Gastroesophageal sphincter (tissue), 4 donors: ENCODE measurements around the gene KIF17. TPM values are rescaled to one million over a fixed set of nuclear protein-coding genes. Genes with fewer than 3 reads are reported as not detected.

ENCODE experiments used
- ATAC-seq: fragments of 150-250 bp; one replicate; pipeline ENCODE4 v1.9.1; 2016; ENCODE audit warnings: mild to moderate bottlenecking, moderate library complexity
- H3K27ac ChIP-seq, 4 donors: fragments of 200-600 bp; sonication (generic) in 3 of 4; 1 replicate in 3 of 4; 2 replicates in 1 of 4; pipeline ENCODE4 v1.5.1; 2016 to 2019
- H3K27me3 ChIP-seq: fragments of 200-600 bp; sonication (generic); one replicate; pipeline ENCODE4 v1.5.1; 2019
- H3K36me3 ChIP-seq, 2 donors: fragments of 200-600 bp; sonication (generic); one replicate each; pipeline ENCODE4 v1.5.1; 2019; ENCODE audit warnings: control low read depth in 1 of 2
- H3K4me1 ChIP-seq, 3 donors: fragments of 200-600 bp; sonication (generic); 1 replicate in 2 of 3; 2 replicates in 1 of 3; pipeline ENCODE4 v1.5.1; 2016 to 2019; ENCODE audit warnings: control low read depth in 2 of 3
- H3K4me3 ChIP-seq, 2 donors: fragments of 200-600 bp; sonication (generic); one replicate each; pipeline ENCODE4 v1.5.1; 2019; ENCODE audit warnings: mild to moderate bottlenecking in 1 of 2, moderate library complexity in 1 of 2
- H3K9me3 ChIP-seq, 3 donors: fragments of 200-600 bp; sonication (generic); one replicate each; pipeline ENCODE4 v1.5.1; 2017 to 2019; ENCODE audit warnings: control low read depth in 2 of 3
- EP300 ChIP-seq: sonication (generic); formaldehyde crosslinking; IDR thresholded peaks from one replicate; pipeline ENCODE4 v1.6.1; 2017; ENCODE audit warnings: antibody characterized with exemption, mild to moderate bottlenecking
- POLR2A ChIP-seq, 2 donors: fragments of 450-650 bp; IDR thresholded peaks; one replicate each; pipeline ENCODE4 v1.6.1; 2017; ENCODE audit warnings: antibody characterized with exemption in 2 of 2, mild to moderate bottlenecking in 2 of 2, moderate library complexity in 1 of 2
- POLR2AphosphoS5 ChIP-seq: sonication (generic); formaldehyde crosslinking; IDR thresholded peaks from one replicate; pipeline ENCODE4 v1.6.1; 2017; ENCODE audit warnings: antibody characterized with exemption
- WGBS, 2 donors: methylation state at CpG; one replicate each; pipeline ENCODE4 v1.1.5; 2018; ENCODE audit warnings: low coverage in 1 of 2; 5-methylcytosine and 5-hydroxymethylcytosine counted together
- total RNA-seq, 4 donors: library from RNA; depleted of rRNA; stranded (reverse); fragments of >200 nt; gene quantifications; one replicate each; pipeline ENCODE4 v1.1.0, GENCODE V29; 2016
- TF ChIP-seq, protein P1 (sequence below), 4 experiments: fragments of 200-600 bp in 2 of 4; fragments of 450-650 bp in 2 of 4; sonication (generic) in 1 of 4; IDR thresholded peaks; one replicate each; pipeline ENCODE4 v1.5.1; 2017 to 2019; ENCODE audit warnings: antibody characterized with exemption in 4 of 4, mild to moderate bottlenecking in 2 of 4, moderate library complexity in 2 of 4

KIF17 gene
- total RNA-seq, 4 donors from 2014 or later, result 0.47 to 11.8 (median 7.5) TPM

GRCh38 chr1:20665726-20666125, 52.1 kb downstream of the KIF17 start:
- Histone ChIP-seq H3K27me3 (no peaks in the 10 kb centered on the region), H3K9me3 (no peaks in the 10 kb centered on the region), H3K4me1 (peaks cover 0 to 11% (median 0%) of the 10 kb centered on the region in 3 donors), H3K27ac (peak overlapping the region in 1 of 4 donors; percentile 21), H3K4me3 (no peak overlapping the region), H3K36me3 (no peaks in the 10 kb centered on the region)
- no peak for ATAC-seq
- 83% methylated on average over 10 of the region's 12 CpGs; no CpG with 5 or more reads in 1 of the 2 donors for WGBS, 2 donors
- TF ChIP-seq, protein P1, sequence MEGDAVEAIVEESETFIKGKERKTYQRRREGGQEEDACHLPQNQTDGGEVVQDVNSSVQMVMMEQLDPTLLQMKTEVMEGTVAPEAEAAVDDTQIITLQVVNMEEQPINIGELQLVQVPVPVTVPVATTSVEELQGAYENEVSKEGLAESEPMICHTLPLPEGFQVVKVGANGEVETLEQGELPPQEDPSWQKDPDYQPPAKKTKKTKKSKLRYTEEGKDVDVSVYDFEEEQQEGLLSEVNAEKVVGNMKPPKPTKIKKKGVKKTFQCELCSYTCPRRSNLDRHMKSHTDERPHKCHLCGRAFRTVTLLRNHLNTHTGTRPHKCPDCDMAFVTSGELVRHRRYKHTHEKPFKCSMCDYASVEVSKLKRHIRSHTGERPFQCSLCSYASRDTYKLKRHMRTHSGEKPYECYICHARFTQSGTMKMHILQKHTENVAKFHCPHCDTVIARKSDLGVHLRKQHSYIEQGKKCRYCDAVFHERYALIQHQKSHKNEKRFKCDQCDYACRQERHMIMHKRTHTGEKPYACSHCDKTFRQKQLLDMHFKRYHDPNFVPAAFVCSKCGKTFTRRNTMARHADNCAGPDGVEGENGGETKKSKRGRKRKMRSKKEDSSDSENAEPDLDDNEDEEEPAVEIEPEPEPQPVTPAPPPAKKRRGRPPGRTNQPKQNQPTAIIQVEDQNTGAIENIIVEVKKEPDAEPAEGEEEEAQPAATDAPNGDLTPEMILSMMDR (IDR thresholded peaks at IDR 0.05), result no peak
- TF ChIP-seq POLR2A (IDR thresholded peaks at IDR 0.05) (no peak), EP300 (no peak), POLR2AphosphoS5 (no peak)

DNA sequence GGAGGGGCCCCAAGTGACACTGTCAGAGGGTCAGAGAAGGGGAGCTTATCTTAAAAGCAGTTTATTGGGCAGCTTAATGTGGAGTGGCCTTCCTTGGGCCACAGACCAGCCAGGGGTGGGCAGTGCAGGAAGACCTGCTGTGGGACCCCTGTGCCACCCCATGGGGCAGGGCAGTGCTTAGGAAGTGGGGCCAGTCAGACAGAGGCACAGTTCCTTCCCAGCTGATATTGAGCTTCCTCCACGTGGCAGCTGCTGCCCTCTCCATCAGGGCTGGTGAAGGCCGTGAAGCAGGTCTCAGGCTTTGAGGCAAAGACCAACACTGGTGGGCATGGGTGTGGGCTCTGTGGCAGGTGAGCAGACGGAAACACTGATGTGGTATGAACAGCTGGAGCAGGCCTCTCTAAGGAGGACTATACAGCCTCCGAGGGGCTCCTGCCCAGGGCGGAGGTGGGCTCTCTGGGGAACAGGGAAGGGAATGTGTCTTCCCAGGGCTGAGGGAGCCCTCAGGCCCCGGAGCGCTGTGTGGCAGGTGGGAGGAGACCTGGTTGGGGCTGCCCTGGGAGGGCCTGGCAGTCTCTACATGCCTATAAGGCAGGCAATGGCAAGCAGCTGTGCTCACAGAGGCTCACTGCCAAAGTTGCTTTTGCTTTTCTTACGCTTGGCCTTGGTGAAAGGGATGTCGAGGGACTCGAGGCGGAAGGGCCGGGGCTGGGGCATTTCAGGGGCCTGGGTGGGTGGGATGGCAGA, 53.7 kb downstream of the KIF17 start:
- no peaks in the 10 kb centered on the region for H3K27me3 ChIP-seq
- H3K9me3 ChIP-seq, result no peaks in the 10 kb centered on the region
- no peak for ATAC-seq
- no peaks in the 10 kb centered on the region for H3K36me3 ChIP-seq
- H3K4me1 ChIP-seq, result peaks cover 0 to 27% (median 6%) of the 10 kb centered on the region in 3 donors
- WGBS, 2 donors, result 57% methylated on average over 2 of the region's 12 CpGs; no CpG with 5 or more reads in 1 of the 2 donors
- no peak overlapping the region for H3K27ac ChIP-seq
- no peak for TF ChIP-seq POLR2AphosphoS5
- TF ChIP-seq, protein P1 (IDR thresholded peaks at IDR 0.05), result no peak
- no peak for TF ChIP-seq POLR2A (IDR thresholded peaks at IDR 0.05)
- TF ChIP-seq EP300, result no peak
- H3K4me3 ChIP-seq, result no peak overlapping the region

GRCh38 chr1:20663365-20663764, 54.4 kb downstream of the KIF17 start:
- H3K4me1 ChIP-seq, result peaks cover 0 to 33% (median 6%) of the 10 kb centered on the region in 3 donors
- no peaks in the 10 kb centered on the region for H3K27me3 ChIP-seq
- peaks cover 0 to 6% of the 10 kb centered on the region in 2 donors for H3K36me3 ChIP-seq
- H3K9me3 ChIP-seq, result no peaks in the 10 kb centered on the region
- ATAC-seq, result no peak
- H3K4me3 ChIP-seq, result no peak overlapping the region
- 100% methylated on average over 1 of the region's 1 CpG; no CpG with 5 or more reads in 1 of the 2 donors for WGBS, 2 donors
- no peak overlapping the region for H3K27ac ChIP-seq
- no peak for TF ChIP-seq EP300
- TF ChIP-seq POLR2A (IDR thresholded peaks at IDR 0.05), result no peak
- TF ChIP-seq, protein P1 (IDR thresholded peaks at IDR 0.05), result no peak
- no peak for TF ChIP-seq POLR2AphosphoS5

DNA sequence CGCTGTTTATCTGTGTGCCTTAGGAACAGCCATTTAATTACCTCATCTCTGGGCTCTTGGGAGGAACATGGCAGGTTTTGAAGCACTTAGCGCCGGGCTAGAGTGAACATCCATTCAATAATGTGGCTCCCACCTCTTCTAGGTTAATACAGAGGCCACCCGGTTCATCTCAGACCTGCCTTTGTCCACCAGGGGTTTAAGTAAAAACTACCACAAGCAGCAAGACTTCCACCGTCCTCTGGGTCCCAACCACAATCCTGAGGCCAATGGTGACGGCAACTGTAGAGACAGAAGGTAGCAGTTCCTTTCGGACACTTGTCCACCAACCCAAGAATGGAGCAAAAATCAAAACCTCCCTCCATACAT, 55.7 kb downstream of the KIF17 start:
- no peak for ATAC-seq
- 51 to 69% methylated on average over 3 to 4 of the region's 7 CpGs for WGBS, 2 donors
- H3K4me1 ChIP-seq, result peaks cover 0 to 46% (median 6%) of the 10 kb centered on the region in 3 donors
- H3K4me3 ChIP-seq, result peak overlapping the region; percentile 88 to 93
- H3K36me3 ChIP-seq, result peaks cover 0 to 19% of the 10 kb centered on the region in 2 donors
- H3K27me3 ChIP-seq, result no peaks in the 10 kb centered on the region
- H3K9me3 ChIP-seq, result no peaks in the 10 kb centered on the region
- TF ChIP-seq POLR2A (IDR thresholded peaks at IDR 0.05) (no peak), EP300 (no peak), POLR2AphosphoS5 (no peak)
- TF ChIP-seq, protein P1 (IDR thresholded peaks at IDR 0.05), result no peak
- peak overlapping the region; percentile 45 to 86 (median 84) for H3K27ac ChIP-seq
